Cardiac septum (tissue), 1 donor: ENCODE results near the gene STX10. TPM values are rescaled to one million over a fixed set of nuclear protein-coding genes. Genes with fewer than 3 reads are reported as not detected.
A peak's percentile ranks its signal among the peaks of the same experiment; 100 is the strongest.
"Not testable (repeated sequence)": the region's sequence is repeated elsewhere in the genome, so short reads cannot be mapped to it uniquely, and the experiment has no call there.

ENCODE experiments used
- DNase-seq: peaks from one replicate; pipeline ENCODE4 v3.0.0-alpha.2; 2020; ENCODE audit warnings: low spot score
- intact Hi-C: fragments of 100-400 bp; cut with DNase I; formaldehyde crosslinking; loops from one replicate; pipeline ENCODE4 v1.14.0; 2022
- total RNA-seq: library from RNA; stranded (reverse); fragmentation: NEBNext Ultra II Directional; extraction: Animal tissue kit (Norgen Biotek cat#: 25700); gene quantifications from one replicate; pipeline ENCODE4 v1.2.1, GENCODE V29; 2021
- donor health status: DM: no; HTN: no; CAD: no.

Gene STX10
- total RNA-seq, 1 donor from 2014 or later: 25.7 TPM

DNA sequence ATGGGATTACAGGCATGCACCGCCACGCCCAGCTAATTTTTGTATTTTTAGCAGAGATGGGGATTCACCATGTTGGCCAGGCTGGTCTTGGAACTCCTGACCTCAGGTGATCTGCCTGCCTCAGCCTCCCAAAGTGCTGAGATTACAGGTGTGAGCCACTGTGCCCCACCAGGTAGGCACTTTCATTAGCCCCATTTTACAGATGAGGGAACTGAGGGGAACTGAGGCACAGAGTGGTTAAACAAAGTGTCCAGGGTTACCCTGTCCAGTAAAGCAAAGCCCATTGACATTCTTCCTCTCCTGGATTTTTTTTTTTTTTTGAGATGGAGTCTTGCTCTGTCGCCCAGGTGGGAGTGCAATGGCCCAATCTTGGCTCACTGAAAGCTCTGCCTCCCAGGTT lies 16.0 kb upstream of the STX10 start:
- intact Hi-C loops: not testable (repeated sequence)

DNA sequence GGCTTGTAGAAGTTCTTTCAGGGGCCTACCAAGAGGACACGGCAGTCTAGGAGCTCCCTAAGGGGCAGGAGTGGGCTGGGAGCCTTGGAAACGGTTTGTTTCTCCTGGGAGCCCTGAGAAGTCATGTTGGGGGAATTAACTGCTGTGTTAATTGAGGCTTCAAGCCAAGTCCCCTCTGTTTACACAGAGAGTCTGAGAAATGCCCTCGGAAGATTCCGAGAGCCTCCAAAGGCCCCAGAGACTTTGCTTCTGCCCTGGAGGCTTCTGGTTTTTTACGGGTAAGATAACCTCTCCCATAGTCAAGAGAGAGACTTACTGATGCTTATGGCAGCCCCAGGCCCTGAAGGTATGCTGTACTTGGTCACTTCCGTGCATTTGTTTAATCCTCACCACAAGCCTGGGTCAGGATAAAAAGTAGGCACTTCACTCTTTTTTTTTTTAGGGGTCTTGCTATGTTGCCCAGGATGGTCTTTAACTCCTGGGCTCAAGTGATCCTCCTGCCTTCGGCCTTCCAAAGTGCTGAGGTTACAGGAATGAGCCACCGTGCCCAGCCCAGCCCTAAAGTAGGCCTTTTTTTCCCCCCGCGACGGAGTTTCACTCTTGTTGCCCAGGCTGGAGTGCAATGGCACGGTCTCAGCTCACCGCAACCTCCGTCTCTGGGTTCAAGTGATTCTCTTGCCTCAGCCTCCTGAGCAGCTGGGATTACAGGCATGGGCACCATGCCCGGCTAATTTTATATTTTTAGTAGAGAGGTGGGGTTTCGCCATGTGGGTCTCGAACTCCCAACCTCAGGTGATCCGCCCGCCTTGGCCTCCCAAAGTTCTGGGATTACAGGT lies 15.2 kb upstream of the STX10 start:
- no peak for DNase-seq
- intact Hi-C loops: no loop called here

More for the DNA sequence above, 16.0 kb upstream of the STX10 start:
- DNase-seq: not testable (repeated sequence)

DNA sequence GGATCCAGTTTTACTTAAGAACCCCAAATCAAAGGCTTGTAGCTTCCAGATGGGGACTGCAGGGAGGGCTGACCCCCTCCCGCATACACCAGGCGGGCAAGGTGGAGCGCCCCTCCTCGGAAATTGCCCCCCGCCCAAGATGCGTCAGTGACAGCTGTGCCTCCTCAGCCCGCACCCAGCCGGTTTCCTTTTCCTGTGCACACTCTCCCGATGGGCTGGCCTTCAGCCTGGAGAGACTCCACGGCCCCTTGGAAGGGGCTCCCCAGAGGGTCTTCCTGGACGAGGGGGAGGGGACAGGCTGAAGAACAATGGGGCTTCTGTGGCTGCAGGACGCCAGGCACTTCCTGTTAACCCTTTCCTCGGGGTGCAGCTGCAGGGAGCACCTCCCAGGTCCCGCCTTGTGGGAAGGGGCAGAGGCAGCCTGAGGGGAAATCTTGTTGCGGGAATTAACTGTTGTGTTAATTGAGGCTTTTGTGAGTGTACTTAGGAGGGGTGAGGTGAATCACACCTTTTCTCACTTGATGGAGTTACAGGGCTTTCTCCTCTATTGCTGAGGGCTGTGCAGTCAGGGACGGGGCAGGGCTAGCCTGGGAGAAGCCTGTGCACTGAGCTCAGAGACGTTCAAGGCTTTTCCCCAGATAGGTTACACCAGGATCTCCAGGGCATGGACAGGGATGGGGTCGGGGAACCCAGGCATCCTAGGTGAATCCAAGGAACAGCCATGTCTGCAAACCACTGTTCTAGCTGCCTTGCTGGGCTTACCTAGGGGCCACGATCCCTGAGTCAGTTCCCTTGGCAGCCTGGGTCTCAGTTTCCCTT lies 14.4 kb upstream of the STX10 start:
- peak; percentile 89 for DNase-seq
- intact Hi-C loops: loop anchor here (5.0 kb wide), 1 partner anchor 678 kb away; no protein-coding TSS in a partner anchor

DNA sequence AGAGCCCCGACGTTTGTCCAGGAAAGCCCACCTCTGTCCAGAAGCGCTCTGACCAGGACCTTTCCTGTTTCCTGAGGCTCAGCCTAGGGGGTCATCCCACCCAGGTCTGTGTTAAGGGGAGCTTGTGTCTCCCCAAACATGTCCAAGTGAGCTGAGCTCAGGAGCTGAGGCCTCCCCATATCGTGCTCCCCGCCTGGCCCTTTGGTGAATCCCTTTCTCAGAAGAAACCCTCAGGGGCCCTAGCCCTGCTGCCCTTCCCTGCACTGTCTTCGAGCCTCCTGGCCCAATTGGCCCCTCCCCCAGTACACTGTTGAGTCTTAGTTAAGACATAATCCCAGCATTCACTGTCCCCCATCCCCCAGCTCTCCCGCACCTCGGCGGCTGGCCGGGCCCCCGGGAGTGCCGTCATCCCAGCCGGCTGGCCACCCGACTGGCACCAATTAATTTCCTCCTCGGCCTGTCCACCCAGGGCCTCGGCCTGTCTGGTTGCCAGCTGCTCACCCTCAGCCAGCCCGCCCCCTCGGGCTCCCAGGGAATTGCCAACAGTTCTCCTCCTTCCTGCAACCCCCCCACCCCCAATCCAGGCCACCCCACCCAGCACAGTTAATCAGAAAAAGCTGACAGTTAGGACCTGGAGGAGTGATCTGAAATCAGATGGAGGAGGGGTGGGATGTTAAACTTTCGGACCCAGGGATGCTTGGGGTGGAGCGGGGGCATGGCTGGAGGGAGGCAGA lies 13.6 kb upstream of the STX10 start:
- intact Hi-C loops: loop anchor here (1.0 to 5.0 kb wide), 3 partner anchors 8 to 679 kb away; partner anchors contain the start of gene LYL1
- peak; percentile 85 for DNase-seq

DNA sequence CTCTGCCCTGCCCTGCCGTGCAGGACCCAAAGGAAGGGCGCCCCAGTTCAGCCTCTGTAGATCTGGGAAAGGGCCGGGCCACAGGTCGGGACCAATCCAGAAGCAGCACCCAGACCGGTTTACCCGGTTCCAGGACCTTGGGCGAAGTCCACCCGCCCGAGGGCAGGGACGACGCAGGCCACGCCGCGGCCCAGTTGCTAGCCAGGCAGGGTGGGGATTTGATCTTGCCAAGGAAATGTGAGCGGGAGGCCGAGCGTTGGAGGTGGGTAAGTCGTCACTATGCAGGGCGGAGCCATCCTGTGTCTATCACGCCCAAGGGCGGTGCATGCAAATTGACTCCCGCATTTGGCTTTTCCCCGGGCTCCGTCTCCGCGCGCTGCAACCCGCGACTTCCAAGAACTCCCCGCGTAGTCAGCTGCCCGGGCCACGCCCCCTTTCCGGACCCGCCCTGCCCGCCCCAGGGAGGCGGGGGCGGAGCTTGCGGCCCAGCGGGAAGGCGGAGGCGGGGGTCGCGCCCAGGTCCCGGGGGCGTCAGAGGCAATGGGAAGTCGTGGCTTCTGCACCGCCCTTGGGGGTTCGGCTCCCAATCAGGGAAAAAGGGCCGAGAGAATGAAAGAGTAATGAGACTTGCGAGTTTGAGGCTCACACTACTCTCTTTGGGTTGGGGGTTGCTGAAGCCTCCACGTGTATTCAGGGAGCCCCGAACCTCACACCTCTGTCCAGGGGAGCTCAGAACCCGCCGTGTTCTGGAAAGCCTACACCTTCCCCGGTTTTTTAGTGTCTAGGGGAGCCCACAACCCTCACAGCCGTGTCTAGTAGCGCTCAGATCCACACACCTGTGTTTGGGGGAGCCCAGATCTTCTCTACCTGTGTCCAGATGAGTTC lies 12.8 kb upstream of the STX10 start:
- intact Hi-C loops: loop anchor here (1.0 to 5.0 kb wide), 3 partner anchors 8 to 679 kb away; partner anchors contain the start of gene LYL1
- peak; percentile 99 for DNase-seq

DNA sequence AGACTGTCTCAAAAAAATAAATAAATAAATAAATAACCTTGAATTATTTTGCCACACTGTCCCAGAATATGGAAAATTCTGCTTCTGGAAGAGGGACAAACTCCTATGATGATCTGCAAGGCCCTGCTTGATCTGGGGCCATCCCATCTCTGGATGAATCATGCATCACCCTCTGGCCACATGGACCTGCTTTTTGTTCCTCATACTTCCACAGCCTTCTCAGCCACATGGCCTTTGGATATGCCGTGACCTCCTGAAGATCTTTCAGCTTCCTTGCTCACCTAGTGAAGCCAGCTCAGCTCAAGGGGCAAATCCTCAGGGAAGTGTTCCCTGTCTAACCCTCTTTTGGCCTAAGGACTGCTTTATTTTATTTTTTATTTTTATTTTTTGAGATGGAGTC lies 10.4 kb upstream of the STX10 start:
- intact Hi-C loops: loop anchor here (5.0 kb wide), 1 partner anchor 682 kb away; no protein-coding TSS in a partner anchor

DNA sequence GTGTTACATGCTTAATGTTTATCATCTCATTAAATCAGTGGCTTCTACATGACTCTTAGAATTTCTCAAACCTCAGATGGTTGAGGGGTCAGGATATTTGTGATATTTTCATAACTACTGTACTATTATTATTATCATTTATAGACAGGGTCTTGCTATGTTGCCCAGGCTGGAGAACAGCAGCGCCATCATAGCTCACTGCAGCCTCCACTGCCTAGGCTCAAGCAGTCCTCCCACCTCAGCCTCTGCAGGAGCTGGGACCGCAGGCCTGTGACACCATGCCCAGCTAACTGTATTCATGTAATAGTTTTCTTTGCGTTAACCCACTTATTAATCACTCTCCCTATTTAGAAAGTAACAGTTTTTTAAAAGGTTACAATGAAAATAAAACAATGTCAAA lies 9.5 kb upstream of the STX10 start:
- intact Hi-C loops: loop anchor here (5.0 kb wide), 1 partner anchor 683 kb away; no protein-coding TSS in a partner anchor
- DNase-seq: no peak

More for the DNA sequence above, 10.4 kb upstream of the STX10 start:
- no peak for DNase-seq

DNA sequence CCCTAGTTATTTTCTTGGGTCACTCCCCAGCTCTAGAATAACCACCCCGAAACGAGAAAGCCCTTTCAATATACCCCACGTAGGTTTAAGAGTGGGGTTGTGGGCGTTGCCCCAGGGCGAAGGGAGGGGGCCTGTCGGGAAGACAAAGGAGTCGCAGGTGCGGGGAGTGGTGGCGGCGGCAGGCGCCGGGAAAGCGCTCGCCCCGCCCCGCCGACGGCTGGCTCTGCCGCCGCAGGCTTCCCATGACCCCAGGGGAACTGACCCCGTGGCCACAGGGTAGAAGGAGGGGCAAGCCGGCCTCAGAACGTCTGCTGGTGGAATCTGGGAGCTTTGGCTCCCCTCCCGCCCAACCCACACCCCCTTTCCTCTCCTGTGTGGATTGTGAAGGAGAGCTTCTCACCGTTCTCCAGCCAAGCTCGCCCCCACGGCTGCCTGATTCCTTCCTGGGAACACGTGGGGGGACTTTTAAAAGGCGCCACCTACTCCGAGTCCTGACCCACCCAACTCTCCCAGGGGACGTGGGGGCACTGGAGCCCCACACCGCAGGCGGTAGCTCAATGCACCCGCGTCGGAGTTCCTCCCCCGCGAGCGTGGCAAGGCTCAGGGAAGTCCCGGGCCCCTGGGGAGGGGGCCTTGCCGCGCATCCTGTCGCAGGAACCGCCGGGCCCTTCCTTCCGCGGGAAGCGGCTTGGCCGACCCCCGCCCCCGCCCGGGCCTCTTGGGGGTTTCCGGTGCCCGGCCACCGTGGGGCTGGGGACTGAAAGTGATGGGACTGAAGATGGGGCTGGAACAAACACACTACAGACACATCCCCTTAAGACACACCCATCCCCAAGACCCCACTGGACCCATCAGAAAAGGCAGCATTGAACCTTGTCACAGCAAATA lies 5.5 kb upstream of the STX10 start:
- intact Hi-C loops: loop anchor here (1.0 kb wide), 1 partner anchor 8 kb away; no protein-coding TSS in a partner anchor
- DNase-seq: peak; percentile 94

DNA sequence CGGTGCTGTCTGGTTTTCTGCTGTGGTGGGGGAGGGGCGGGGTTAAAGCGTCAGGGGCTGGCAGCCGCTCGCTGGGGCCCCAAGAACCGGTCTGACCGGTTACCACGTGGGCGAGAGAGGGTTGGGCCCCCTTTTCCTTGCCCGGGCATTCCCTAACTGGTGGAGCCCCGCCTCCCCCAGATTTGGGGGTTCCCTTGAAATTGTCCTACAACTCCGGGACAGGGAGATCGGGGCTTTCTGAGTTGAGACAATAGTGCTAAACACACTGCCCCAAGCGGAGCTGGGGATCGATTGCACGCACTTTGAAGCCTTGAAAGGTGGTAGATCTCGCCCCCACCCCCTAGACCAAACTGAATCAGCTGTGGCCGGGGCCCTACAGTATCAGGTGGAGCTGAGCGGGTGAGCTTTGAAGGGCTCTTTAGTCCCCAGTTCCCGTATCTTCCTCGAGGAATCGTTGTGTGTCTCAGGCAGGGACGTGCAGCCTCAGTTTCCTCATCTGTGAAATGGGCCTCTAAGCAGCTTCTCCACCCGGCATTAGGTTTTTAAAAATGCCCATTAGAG lies 4.8 kb upstream of the STX10 start:
- intact Hi-C loops: loop anchor here (1.0 to 5.0 kb wide), 6 partner anchors 8 to 682 kb away; partner anchors contain the start of gene JUNB
- no peak for DNase-seq

DNA sequence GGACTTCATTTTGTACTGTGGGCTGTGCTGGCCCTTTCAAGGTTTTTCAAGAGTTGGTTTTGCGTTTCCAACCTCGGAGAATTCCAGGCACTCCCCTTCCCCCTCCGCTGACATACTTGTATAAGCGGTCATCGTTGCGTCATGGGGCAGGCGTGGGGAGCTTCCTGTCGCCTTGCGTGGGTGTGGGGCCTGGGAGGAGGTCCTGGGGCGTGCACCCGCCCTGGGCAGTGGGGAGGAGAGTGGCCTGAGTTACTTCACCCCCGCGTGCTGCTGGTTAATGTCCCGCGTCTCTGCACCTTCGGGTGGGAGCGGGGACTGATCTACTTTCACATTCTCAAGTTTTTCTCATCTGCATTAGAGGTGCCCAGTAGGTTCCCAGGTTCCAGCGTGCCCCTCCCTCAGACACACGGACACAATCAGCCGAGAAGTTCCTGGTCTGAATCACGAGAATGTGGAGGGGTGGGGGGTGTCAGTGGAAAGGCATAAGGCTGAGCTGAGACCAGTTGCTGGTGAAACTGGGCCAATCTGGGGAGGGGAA lies 4.1 kb upstream of the STX10 start:
- intact Hi-C loops: loop anchor here (5.0 kb wide), 5 partner anchors 53 to 683 kb away; partner anchors contain the start of gene JUNB
- peak; percentile 97 for DNase-seq

DNA sequence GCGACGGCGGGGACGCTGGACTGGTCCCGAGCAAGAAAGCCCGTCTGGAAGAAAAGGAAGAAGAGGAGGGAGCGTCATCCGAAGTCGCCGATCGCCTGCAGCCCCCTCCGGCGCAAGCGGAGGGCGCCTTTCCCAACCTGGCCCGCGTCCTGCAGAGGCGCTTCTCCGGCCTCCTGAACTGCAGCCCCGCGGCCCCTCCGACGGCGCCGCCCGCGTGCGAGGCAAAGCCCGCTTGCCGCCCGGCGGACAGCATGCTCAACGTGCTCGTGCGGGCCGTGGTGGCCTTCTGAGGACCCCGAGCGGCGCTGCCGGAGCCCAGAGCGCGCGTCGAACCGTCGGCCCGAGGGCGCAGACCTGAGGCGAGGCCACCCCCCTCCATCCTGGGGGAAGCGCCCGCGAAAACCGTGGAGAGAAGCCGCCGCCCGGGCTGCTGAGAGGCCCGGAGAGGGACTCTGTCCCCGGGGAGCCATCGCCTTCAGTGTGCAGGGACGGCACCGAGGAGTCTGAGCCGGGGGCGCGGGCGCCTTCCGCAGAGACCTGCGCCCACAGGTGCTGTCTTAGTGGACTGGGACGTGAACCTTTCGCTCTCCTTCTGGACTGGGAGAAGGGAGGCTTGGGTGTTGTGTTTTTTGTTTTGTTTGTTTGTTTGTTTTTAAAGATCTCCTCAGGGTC lies 3.5 kb upstream of the STX10 start:
- DNase-seq: no peak
- intact Hi-C loops: loop anchor here (5.0 kb wide), 5 partner anchors 54 to 684 kb away; partner anchors contain the start of gene JUNB

DNA sequence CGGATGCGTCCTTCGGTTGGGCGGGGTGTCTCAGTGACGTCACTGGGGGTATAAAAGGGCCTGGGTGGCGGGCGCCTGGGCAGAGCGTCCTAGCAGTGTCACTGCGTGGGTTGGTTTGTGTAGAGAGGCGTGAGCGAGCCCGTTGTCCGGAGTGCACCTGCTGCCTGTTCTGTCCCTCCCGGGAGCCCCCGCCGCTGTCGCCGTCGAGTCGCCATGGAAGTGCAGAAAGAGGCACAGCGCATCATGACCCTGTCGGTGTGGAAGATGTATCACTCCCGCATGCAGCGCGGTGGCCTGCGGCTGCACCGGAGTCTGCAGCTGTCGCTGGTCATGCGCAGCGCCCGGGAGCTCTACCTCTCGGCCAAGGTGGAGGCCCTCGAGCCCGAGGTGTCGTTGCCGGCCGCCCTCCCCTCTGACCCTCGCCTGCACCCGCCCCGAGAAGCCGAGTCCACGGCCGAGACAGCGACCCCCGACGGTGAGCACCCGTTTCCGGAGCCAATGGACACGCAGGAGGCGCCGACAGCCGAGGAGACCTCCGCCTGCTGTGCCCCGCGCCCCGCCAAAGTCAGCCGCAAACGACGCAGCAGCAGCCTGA lies 2.9 kb upstream of the STX10 start:
- intact Hi-C loops: loop anchor here (5.0 kb wide), 5 partner anchors 54 to 684 kb away; partner anchors contain the start of gene JUNB
- peak; percentile 99 for DNase-seq

DNA sequence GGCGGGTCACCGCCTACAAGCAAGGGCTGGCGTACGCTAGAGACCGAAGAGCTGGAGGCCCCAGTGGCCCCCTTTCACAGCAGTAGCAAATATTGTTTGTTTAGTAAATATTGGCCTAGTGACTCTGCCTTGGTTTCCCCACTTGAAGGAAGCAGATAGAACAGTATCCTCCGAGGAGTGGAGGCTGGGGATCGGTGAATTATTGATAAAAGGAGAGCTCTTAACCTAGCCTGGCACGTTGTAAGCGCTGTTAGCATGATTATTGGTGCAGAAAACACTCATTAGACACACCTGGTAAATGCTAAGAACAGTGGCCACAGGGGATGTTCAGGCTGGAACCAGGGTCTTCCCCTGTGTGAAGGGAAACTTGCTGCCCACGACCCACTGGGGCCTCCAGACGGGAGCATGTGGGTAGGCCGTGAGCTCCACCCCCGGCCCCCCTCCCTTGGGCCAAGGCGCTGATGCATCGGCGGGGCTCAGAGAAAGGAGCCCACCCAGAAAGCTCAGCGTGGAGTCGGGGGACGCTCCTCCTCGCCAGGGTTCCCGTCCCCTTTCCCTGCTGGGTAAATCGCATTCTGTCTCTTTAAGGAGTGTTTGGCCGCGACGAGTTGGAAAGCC lies 2.3 kb upstream of the STX10 start:
- intact Hi-C loops: loop anchor here (5.0 kb wide), 5 partner anchors 55 to 685 kb away; partner anchors contain the start of gene JUNB
- no peak for DNase-seq

DNA sequence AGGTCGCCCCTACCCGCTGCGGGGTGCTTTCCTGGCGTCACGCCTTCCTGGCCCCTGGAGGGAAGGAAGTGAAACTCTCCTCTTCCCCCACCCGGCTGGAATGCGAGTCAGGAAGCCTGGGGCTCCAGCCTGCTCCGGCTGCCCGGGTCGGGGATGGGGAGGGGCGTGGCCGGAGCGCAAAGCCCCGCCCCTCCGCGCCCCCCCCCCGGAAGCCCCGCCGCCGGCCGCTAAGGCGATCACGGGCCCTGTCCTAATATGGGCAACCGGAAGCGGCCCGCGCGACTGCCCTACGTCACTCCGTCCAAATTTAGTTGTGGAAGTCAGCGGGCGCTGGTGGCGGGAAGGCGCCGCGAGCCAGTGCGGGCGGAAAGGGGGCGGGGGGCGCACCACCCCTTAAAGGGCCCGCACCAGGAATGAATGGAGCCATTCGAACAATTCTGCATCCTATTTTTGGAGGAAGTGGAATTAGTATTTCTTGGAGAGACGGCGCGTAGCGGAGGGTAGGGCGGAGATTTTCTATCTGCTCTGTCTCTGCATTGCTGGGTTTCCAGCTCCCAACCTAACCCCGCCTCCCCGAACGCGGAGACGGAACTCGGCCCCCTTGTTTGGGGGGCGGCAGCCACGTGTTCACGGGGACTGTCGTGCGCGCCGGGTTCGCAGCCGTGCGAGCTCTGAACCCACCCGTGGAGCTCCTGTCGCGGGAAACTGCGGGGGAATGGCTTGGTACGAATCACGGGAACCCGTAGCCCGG lies 1.6 kb upstream of the STX10 start:
- intact Hi-C loops: loop anchor here (2.0 to 5.0 kb wide), 7 partner anchors 35 to 686 kb away; partner anchors contain the start of genes JUNB, LYL1 and TRMT1
- DNase-seq: peak; percentile 99
